ENCODE measurements around the gene KREMEN1. TPM values are rescaled to one million over a fixed set of nuclear protein-coding genes. Genes with fewer than 3 reads are reported as not detected.

Gene KREMEN1
- total RNA-seq, 1 experiment from 2014 or later = 5.8 TPM

DNA sequence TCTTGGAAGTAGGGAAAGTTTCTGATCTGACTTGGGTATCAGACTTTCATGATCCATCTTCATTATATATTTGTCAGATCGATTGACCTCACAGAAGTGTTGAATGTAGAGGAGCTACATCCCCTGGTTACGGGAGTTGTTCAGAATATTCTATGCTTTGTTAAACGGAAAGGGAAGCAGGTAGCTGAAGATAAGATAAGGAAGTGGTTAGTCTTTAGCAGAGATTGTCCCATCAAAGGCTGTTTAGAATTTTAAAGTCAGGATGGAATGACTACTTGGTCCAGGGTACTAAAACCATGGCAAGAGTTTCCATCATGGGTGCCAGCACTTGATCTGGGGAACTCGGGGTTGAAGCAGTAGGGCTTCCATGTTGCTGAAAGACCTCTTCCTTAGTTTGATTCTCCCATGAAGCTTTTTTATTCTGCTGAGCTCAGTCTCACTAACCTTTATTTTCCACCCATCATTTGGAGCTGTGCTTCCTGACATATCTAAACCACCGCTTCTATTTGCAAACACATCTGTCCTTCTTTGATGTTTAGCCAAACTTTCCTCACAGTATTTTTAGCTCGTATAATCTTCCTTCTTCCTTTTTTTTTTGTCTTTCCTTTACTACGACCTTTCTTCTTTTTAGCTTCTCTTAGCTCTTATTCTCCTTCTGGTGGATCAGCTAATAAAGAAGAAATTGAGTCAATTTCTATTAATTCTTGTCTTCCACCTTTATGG is 7.2 kb upstream of the KREMEN1 start:
- ATAC-seq (no peak), DNase-seq (ENCODE audit: low spot score) (no peak)
- H3K36me3 Mint-ChIP-seq = no peaks in the 10 kb centered on the region
- H3K4me1 Mint-ChIP-seq = peaks cover 19% of the 10 kb centered on the region
- H3K9me3 Mint-ChIP-seq = no peaks in the 10 kb centered on the region
- CTCF ChIA-PET = interaction anchor here (0.9 to 2.1 kb wide), 2 partner anchors 89 to 210 kb away, joined by 4 to 7 read pairs; no protein-coding TSS in a partner anchor
- H3K27me3 Mint-ChIP-seq (ENCODE audit: low read depth) = peaks cover 17% of the 10 kb centered on the region
- TF ChIP-seq, protein P1, sequence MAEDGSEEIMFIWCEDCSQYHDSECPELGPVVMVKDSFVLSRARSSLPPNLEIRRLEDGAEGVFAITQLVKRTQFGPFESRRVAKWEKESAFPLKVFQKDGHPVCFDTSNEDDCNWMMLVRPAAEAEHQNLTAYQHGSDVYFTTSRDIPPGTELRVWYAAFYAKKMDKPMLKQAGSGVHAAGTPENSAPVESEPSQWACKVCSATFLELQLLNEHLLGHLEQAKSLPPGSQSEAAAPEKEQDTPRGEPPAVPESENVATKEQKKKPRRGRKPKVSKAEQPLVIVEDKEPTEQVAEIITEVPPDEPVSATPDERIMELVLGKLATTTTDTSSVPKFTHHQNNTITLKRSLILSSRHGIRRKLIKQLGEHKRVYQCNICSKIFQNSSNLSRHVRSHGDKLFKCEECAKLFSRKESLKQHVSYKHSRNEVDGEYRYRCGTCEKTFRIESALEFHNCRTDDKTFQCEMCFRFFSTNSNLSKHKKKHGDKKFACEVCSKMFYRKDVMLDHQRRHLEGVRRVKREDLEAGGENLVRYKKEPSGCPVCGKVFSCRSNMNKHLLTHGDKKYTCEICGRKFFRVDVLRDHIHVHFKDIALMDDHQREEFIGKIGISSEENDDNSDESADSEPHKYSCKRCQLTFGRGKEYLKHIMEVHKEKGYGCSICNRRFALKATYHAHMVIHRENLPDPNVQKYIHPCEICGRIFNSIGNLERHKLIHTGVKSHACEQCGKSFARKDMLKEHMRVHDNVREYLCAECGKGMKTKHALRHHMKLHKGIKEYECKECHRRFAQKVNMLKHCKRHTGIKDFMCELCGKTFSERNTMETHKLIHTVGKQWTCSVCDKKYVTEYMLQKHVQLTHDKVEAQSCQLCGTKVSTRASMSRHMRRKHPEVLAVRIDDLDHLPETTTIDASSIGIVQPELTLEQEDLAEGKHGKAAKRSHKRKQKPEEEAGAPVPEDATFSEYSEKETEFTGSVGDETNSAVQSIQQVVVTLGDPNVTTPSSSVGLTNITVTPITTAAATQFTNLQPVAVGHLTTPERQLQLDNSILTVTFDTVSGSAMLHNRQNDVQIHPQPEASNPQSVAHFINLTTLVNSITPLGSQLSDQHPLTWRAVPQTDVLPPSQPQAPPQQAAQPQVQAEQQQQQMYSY (CRISPR knock-in tag; IDR thresholded peaks at IDR 0.05) = no peak
- TF ChIP-seq SOX15 (CRISPR knock-in tag; IDR thresholded peaks at IDR 0.05) = no peak
- no peak for TF ChIP-seq TP53 (CRISPR knock-in tag; IDR thresholded peaks at IDR 0.05)
- TF ChIP-seq NR1H2 (CRISPR knock-in tag; IDR thresholded peaks at IDR 0.05) = no peak
- no peak for TF ChIP-seq SMAD3 (CRISPR knock-in tag; IDR thresholded peaks at IDR 0.05; ENCODE audit: borderline replicate concordance)
- no peak for TF ChIP-seq ZNF263 (CRISPR knock-in tag; IDR thresholded peaks at IDR 0.05; ENCODE audit: low read depth)
- TF ChIP-seq ZNF317 (CRISPR knock-in tag; IDR thresholded peaks at IDR 0.05; ENCODE audit: borderline replicate concordance, low read depth) = no peak
- TF ChIP-seq EMX1 (CRISPR knock-in tag; IDR thresholded peaks at IDR 0.05) = no peak
- TF ChIP-seq FOXP4 (CRISPR knock-in tag; IDR thresholded peaks at IDR 0.05) = no peak
- H3K4me3 Mint-ChIP-seq = no peak overlapping the region
- POLR2A ChIA-PET = no interaction called here
- H3K27ac Mint-ChIP-seq = no peak overlapping the region

GRCh38 chr22:29069463-29069862 is 3.4 kb upstream of the KREMEN1 start:
- Mint-ChIP-seq H3K4me1 (peaks cover 20% of the 10 kb centered on the region), H3K27ac (no peak overlapping the region), H3K27me3 (ENCODE audit: low read depth) (peaks cover 48% of the 10 kb centered on the region), H3K9me3 (no peaks in the 10 kb centered on the region), H3K36me3 (no peaks in the 10 kb centered on the region), H3K4me3 (no peak overlapping the region)
- ATAC-seq (no peak), DNase-seq (ENCODE audit: low spot score) (no peak)
- ChIA-PET POLR2A (no interaction called here), CTCF (interaction anchor here (1.1 kb wide), 1 partner anchor 28 kb away, joined by 3 read pairs; no protein-coding TSS in a partner anchor)
- TF ChIP-seq NFATC4 (CRISPR knock-in tag; IDR thresholded peaks at IDR 0.05) (no peak), E2F5 (CRISPR knock-in tag; IDR thresholded peaks at IDR 0.05) (no peak), CBFB (CRISPR knock-in tag; IDR thresholded peaks at IDR 0.05; ENCODE audit: low read depth) (no peak), CREB1 (CRISPR knock-in tag; IDR thresholded peaks at IDR 0.05) (no peak), ZNF138 (CRISPR knock-in tag; conservative IDR thresholded peaks at IDR 0.05) (no peak), TEAD1 (CRISPR knock-in tag; IDR thresholded peaks at IDR 0.05) (no peak), ZNF396 (CRISPR knock-in tag; IDR thresholded peaks at IDR 0.05; ENCODE audit: borderline replicate concordance) (no peak)
- TF ChIP-seq, protein P2, sequence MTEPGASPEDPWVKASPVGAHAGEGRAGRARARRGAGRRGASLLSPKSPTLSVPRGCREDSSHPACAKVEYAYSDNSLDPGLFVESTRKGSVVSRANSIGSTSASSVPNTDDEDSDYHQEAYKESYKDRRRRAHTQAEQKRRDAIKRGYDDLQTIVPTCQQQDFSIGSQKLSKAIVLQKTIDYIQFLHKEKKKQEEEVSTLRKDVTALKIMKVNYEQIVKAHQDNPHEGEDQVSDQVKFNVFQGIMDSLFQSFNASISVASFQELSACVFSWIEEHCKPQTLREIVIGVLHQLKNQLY (CRISPR knock-in tag; IDR thresholded peaks at IDR 0.05) = no peak

Data from WTC11 (cell line).